ENCODE measurements around the gene ARRDC5. TPM values are rescaled to one million over a fixed set of nuclear protein-coding genes. Genes with fewer than 3 reads are reported as not detected.

Gene ARRDC5
- total RNA-seq, 1 donor from 2014 or later = not detected

- Histone ChIP-seq H3K27ac (no peak overlapping the region), H3K79me2 (ENCODE audit: low read depth) (peaks cover 71% of the 10 kb centered on the region), H3K9ac (no peak overlapping the region), H2AFZ (replicated peaks) (no peak overlapping the region), H3K4me3 (peak overlapping the region; percentile 96), H3F3A (ENCODE audit: low read depth) (peaks cover 32% of the 10 kb centered on the region), H3K4me1 (peaks cover 23% of the 10 kb centered on the region), H3K36me3 (no peaks in the 10 kb centered on the region), H3K4me2 (peak overlapping the region; percentile 96), H3K9me3 (ENCODE audit: low read depth) (no peaks in the 10 kb centered on the region), H3K27me3 (peaks cover 4% of the 10 kb centered on the region), H4K20me1 (ENCODE audit: low read depth) (peaks cover 58% of the 10 kb centered on the region)
- DNase-seq (ENCODE audit: low spot score) = peak; percentile 73
- no peaks in the 10 kb centered on the region for H3K9me3 Mint-ChIP-seq
- H3K27me3 Mint-ChIP-seq (ENCODE audit: insufficient read depth, low read depth) = peaks cover 4% of the 10 kb centered on the region
- TF ChIP-seq EZH2phosphoT487 (IDR thresholded peaks at IDR 0.05) = no peak
- TF ChIP-seq EZH2 (IDR thresholded peaks at IDR 0.05) = no peak
- peak; percentile 68 for TF ChIP-seq CTCF (IDR thresholded peaks at IDR 0.05)
- peaks cover 15% of the 10 kb centered on the region for H3K36me3 Mint-ChIP-seq
- peaks cover 47% of the 10 kb centered on the region for H3K4me1 Mint-ChIP-seq
- H3K27ac Mint-ChIP-seq = peak overlapping the region; percentile 24
- H3K4me3 Mint-ChIP-seq = peak overlapping the region; percentile 93
Observed at GRCh38 chr19:4911786-4912672, 9.3 kb upstream of the ARRDC5 start.

- peaks cover 53% of the 10 kb centered on the region for H4K20me1 ChIP-seq (ENCODE audit: low read depth)
- Mint-ChIP-seq H3K4me3 (peak overlapping the region; percentile 93), H3K36me3 (peaks cover 12% of the 10 kb centered on the region), H3K27ac (peak overlapping the region; percentile 24), H3K9me3 (no peaks in the 10 kb centered on the region), H3K27me3 (ENCODE audit: insufficient read depth, low read depth) (peaks cover 4% of the 10 kb centered on the region), H3K4me1 (peaks cover 45% of the 10 kb centered on the region)
- no peak overlapping the region for H2AFZ ChIP-seq (replicated peaks)
- no peak overlapping the region for H3K9ac ChIP-seq
- peak overlapping the region; percentile 96 for H3K4me2 ChIP-seq
- peak overlapping the region; percentile 96 for H3K4me3 ChIP-seq
- peaks cover 23% of the 10 kb centered on the region for H3K4me1 ChIP-seq
- DNase-seq (ENCODE audit: low spot score) = peak; percentile 35
- H3K36me3 ChIP-seq = no peaks in the 10 kb centered on the region
- peaks cover 64% of the 10 kb centered on the region for H3K79me2 ChIP-seq (ENCODE audit: low read depth)
- no peak for TF ChIP-seq EZH2 (IDR thresholded peaks at IDR 0.05)
- TF ChIP-seq CTCF (IDR thresholded peaks at IDR 0.05) = no peak
- H3K9me3 ChIP-seq (ENCODE audit: low read depth) = no peaks in the 10 kb centered on the region
- peaks cover 32% of the 10 kb centered on the region for H3F3A ChIP-seq (ENCODE audit: low read depth)
- peaks cover 4% of the 10 kb centered on the region for H3K27me3 ChIP-seq
- H3K27ac ChIP-seq = peak overlapping the region; percentile 27
Observed at GRCh38 chr19:4911314-4911713, 8.6 kb upstream of the ARRDC5 start.

GRCh38 chr19:4910594-4911281 is 8.0 kb upstream of the ARRDC5 start:
- Mint-ChIP-seq H3K27ac (no peak overlapping the region), H3K4me3 (peak overlapping the region; percentile 93), H3K4me1 (peaks cover 42% of the 10 kb centered on the region), H3K9me3 (no peaks in the 10 kb centered on the region), H3K27me3 (ENCODE audit: insufficient read depth, low read depth) (peaks cover 4% of the 10 kb centered on the region), H3K36me3 (peaks cover 9% of the 10 kb centered on the region)
- H3K4me2 ChIP-seq = peak overlapping the region; percentile 96
- DNase-seq (ENCODE audit: low spot score) = peak; percentile 41
- H3K4me1 ChIP-seq = peaks cover 23% of the 10 kb centered on the region
- peak overlapping the region; percentile 27 for H3K27ac ChIP-seq
- peak overlapping the region; percentile 29 for H3K9ac ChIP-seq
- peaks cover 32% of the 10 kb centered on the region for H3F3A ChIP-seq (ENCODE audit: low read depth)
- no peaks in the 10 kb centered on the region for H3K9me3 ChIP-seq (ENCODE audit: low read depth)
- peak overlapping the region; percentile 96 for H3K4me3 ChIP-seq
- no peak overlapping the region for H2AFZ ChIP-seq (replicated peaks)
- H4K20me1 ChIP-seq (ENCODE audit: low read depth) = peaks cover 47% of the 10 kb centered on the region
- H3K27me3 ChIP-seq = peaks cover 4% of the 10 kb centered on the region
- H3K36me3 ChIP-seq = no peaks in the 10 kb centered on the region
- H3K79me2 ChIP-seq (ENCODE audit: low read depth) = peaks cover 59% of the 10 kb centered on the region
- no peak for TF ChIP-seq EZH2 (IDR thresholded peaks at IDR 0.05)
- no peak for TF ChIP-seq CTCF (IDR thresholded peaks at IDR 0.05)
- no peak for TF ChIP-seq EZH2phosphoT487 (IDR thresholded peaks at IDR 0.05)

Measured in neural progenitor cell (in vitro differentiated cells).